Gastrocnemius medialis (tissue), 4 donors: Measurements from ENCODE around the gene GNAI1. TPM values are rescaled to one million over a fixed set of nuclear protein-coding genes. Genes with fewer than 3 reads are reported as not detected.

Experiments
- ATAC-seq, 2 donors: fragments of 150-250 bp; one replicate each; pipeline ENCODE4 v1.9.1; 2016
- DNase-seq, 2 donors: peaks; one replicate each; pipeline ENCODE4 v3.0.0-alpha.2; 2019
- H3K27ac ChIP-seq, 4 donors: fragments of 200-600 bp; sonication (generic); 1 replicate in 1 of 4; 2 replicates in 3 of 4; pipeline ENCODE4 v1.5.1; 2016 to 2018; ENCODE audit warnings: mild to moderate bottlenecking in 2 of 4, moderate library complexity in 1 of 4
- H3K27me3 ChIP-seq, 3 donors: fragments of 200-600 bp; sonication (generic) in 2 of 3; 1 replicate in 1 of 3; 2 replicates in 2 of 3; pipeline versions ENCODE4 v1.5.1 to v1.6.0; 2016 to 2019; ENCODE audit warnings: mild to moderate bottlenecking in 1 of 3, moderate library complexity in 1 of 3
- H3K36me3 ChIP-seq, 2 donors: fragments of 200-600 bp; sonication (generic) in 1 of 2; one replicate each; pipeline ENCODE4 v1.5.1; 2017 to 2018
- H3K4me1 ChIP-seq, 2 donors: fragments of 200-600 bp; sonication (generic) in 1 of 2; one replicate each; pipeline ENCODE4 v1.5.1; 2016 to 2017; ENCODE audit warnings: mild to moderate bottlenecking in 2 of 2
- H3K4me3 ChIP-seq, 4 donors: fragments of 200-600 bp; sonication (generic) in 3 of 4; 1 replicate in 1 of 4; 2 replicates in 3 of 4; pipeline ENCODE4 v1.5.1; 2016 to 2019; ENCODE audit warnings: mild to moderate bottlenecking in 2 of 4
- H3K9me3 ChIP-seq, 3 donors: fragments of 200-600 bp; sonication (generic) in 2 of 3; 1 replicate in 1 of 3; 2 replicates in 2 of 3; pipeline ENCODE4 v1.5.1; 2016 to 2019
- POLR2A ChIP-seq, 2 donors: fragments of 450-650 bp; IDR thresholded peaks; one replicate each; pipeline ENCODE4 v1.6.1; 2017; ENCODE audit warnings: antibody characterized with exemption in 2 of 2, mild to moderate bottlenecking in 2 of 2, moderate library complexity in 2 of 2
- in situ Hi-C, 4 donors: fragments of 200-750 bp; cut with MboI; loops; one replicate each; pipeline versions ENCODE4 v1.15.0 to v1.8.0; 2017; ENCODE audit warnings: low sequenced_read_pairs in 4 of 4
- intact Hi-C: fragments of 100-400 bp; cut with DNase I; formaldehyde crosslinking; loops from one replicate; pipeline ENCODE4 v1.15.1; 2023; ENCODE audit warnings: low total_unique reads
- total RNA-seq, 4 donors: library from RNA; depleted of rRNA; stranded (reverse); fragments of >200 nt; gene quantifications; one replicate each; pipeline versions ENCODE4 v1.1.0 to v1.2.3, GENCODE V29; 2016
- TF ChIP-seq, protein P1 (sequence below), 5 experiments: fragments of 450-650 bp in 3 of 5; fragments of 200-600 bp in 2 of 5; sonication (generic) in 2 of 5; IDR thresholded peaks in 4 of 5; conservative IDR thresholded peaks in 1 of 5; 1 replicate in 4 of 5; 2 replicates in 1 of 5; pipeline ENCODE4 v1.5.1; 2016 to 2019; ENCODE audit warnings: antibody characterized with exemption in 5 of 5, mild to moderate bottlenecking in 3 of 5, moderate library complexity in 3 of 5

GNAI1 gene
- total RNA-seq, 4 donors from 2014 or later = 6.5 to 13.0 (median 8.3) TPM

DNA sequence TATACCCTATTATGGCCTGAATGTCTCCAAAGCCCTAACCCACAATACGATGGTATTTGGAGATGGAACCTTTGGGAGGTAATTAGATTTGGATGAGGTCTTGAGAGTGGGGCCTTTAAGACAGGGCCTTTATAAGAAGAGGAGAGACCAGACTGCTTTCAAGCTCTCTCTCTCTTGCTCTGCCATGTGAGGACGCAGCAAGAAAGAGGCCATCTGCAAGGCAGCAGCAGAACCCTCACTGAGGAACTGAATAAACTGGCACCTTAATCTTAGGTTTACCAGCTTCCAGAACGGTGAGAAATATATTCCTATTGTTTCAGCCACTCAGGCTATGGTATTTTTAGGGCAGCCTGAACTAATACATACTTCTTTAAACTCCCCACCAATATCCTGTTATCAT is 2.0 kb upstream of the GNAI1 start:
- no peaks in the 10 kb centered on the region for H3K27me3 ChIP-seq
- peaks cover 10 to 19% of the 10 kb centered on the region in 2 donors for H3K4me1 ChIP-seq
- no peak overlapping the region for H3K27ac ChIP-seq
- intact Hi-C loops = loop anchor here (10.0 kb wide), 1 partner anchor 152 kb away; no protein-coding TSS in a partner anchor
- DNase-seq (no peak), ATAC-seq (no peak)
- no peaks in the 10 kb centered on the region for H3K9me3 ChIP-seq
- H3K36me3 ChIP-seq = no peaks in the 10 kb centered on the region
- no peak for TF ChIP-seq POLR2A (IDR thresholded peaks at IDR 0.05)
- TF ChIP-seq, protein P1, sequence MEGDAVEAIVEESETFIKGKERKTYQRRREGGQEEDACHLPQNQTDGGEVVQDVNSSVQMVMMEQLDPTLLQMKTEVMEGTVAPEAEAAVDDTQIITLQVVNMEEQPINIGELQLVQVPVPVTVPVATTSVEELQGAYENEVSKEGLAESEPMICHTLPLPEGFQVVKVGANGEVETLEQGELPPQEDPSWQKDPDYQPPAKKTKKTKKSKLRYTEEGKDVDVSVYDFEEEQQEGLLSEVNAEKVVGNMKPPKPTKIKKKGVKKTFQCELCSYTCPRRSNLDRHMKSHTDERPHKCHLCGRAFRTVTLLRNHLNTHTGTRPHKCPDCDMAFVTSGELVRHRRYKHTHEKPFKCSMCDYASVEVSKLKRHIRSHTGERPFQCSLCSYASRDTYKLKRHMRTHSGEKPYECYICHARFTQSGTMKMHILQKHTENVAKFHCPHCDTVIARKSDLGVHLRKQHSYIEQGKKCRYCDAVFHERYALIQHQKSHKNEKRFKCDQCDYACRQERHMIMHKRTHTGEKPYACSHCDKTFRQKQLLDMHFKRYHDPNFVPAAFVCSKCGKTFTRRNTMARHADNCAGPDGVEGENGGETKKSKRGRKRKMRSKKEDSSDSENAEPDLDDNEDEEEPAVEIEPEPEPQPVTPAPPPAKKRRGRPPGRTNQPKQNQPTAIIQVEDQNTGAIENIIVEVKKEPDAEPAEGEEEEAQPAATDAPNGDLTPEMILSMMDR (IDR thresholded peaks at IDR 0.05 in 4 of 5, conservative IDR thresholded peaks at IDR 0.05 in 1 of 5) = no peak
- H3K4me3 ChIP-seq = no peak overlapping the region
- in situ Hi-C loops = no loop called here

DNA sequence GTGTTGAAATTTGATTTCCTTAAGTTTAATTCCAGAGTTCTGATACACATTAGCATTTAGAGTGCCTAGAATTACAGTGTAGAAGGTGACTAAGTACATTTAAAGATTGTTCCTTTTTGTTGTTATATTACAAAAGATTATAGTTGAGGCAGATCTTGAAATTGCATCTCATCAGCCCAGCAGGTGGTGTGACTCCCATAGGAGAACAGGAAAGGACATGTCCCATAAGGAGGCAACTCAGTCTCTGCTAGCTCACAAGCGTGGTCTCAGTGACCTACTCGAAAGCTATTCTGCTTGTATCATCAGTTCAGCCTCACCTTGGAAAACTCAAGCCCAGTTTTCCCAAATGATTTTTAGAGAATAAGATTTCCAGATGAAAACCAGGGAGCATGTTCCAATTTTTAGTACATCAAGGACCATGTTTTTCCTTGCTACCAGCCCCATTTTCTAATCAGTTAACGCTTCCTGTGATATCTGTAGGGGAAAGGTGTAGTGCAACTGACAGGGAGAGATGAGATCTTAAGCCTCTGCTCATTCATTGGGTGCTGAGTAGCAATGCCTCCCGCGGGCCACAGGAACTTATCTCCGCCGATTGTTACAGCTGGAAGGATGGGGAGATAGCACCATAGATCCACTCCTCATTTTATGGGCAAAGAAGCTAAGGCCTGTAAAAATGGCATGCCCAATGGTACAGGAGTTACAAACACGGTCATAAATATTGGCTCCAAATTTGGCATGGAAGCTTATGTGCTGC is 1.1 kb upstream of the GNAI1 start:
- no peaks in the 10 kb centered on the region for H3K9me3 ChIP-seq
- no peak for ATAC-seq
- no peaks in the 10 kb centered on the region for H3K36me3 ChIP-seq
- in situ Hi-C loops (no loop called here), intact Hi-C loops (loop anchor here (10.0 kb wide), 1 partner anchor 151 kb away; no protein-coding TSS in a partner anchor)
- H3K4me3 ChIP-seq = peak overlapping the region; percentile 70 to 83 (median 81)
- H3K27me3 ChIP-seq = no peaks in the 10 kb centered on the region
- TF ChIP-seq, protein P1 (IDR thresholded peaks at IDR 0.05 in 4 of 5, conservative IDR thresholded peaks at IDR 0.05 in 1 of 5) = no peak
- TF ChIP-seq POLR2A (IDR thresholded peaks at IDR 0.05) = no peak
- peaks cover 10 to 19% of the 10 kb centered on the region in 2 donors for H3K4me1 ChIP-seq
- DNase-seq = no peak
- peak overlapping the region; percentile 78 to 84 (median 81) for H3K27ac ChIP-seq

DNA sequence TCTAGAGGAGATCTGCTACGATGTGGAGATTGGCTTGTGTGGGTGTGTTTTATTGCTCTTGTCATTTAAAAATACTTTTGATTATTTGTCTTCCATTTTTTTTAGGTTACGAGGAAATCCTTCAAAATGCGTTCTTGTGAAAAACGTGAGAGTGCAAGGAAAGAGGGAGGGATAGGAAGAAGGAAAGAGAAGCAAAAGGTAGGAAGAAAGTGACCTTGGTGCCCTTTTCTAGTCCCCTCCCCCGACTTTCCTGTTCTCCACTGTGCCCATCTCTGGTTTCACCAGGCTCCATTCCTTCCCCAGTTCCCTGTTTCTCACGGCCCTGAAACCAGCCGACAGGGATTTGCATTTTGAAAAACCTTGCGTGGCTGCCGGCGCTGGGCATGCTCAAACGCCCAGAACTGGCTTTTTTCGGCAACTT is 506 bp upstream of the GNAI1 start:
- ATAC-seq (peak; percentile 46 to 50), DNase-seq (peak in 1 of 2 donors; percentile 10)
- intact Hi-C loops = loop anchor here (10.0 kb wide), 1 partner anchor 151 kb away; no protein-coding TSS in a partner anchor
- H3K9me3 ChIP-seq = no peaks in the 10 kb centered on the region
- H3K27me3 ChIP-seq = no peaks in the 10 kb centered on the region
- H3K4me3 ChIP-seq = peak overlapping the region; percentile 70 to 83 (median 81)
- in situ Hi-C loops = no loop called here
- peaks cover 10 to 19% of the 10 kb centered on the region in 2 donors for H3K4me1 ChIP-seq
- peak overlapping the region; percentile 78 to 84 (median 81) for H3K27ac ChIP-seq
- no peaks in the 10 kb centered on the region for H3K36me3 ChIP-seq
- TF ChIP-seq, protein P1 (IDR thresholded peaks at IDR 0.05 in 4 of 5, conservative IDR thresholded peaks at IDR 0.05 in 1 of 5) = no peak
- no peak for TF ChIP-seq POLR2A (IDR thresholded peaks at IDR 0.05)

DNA sequence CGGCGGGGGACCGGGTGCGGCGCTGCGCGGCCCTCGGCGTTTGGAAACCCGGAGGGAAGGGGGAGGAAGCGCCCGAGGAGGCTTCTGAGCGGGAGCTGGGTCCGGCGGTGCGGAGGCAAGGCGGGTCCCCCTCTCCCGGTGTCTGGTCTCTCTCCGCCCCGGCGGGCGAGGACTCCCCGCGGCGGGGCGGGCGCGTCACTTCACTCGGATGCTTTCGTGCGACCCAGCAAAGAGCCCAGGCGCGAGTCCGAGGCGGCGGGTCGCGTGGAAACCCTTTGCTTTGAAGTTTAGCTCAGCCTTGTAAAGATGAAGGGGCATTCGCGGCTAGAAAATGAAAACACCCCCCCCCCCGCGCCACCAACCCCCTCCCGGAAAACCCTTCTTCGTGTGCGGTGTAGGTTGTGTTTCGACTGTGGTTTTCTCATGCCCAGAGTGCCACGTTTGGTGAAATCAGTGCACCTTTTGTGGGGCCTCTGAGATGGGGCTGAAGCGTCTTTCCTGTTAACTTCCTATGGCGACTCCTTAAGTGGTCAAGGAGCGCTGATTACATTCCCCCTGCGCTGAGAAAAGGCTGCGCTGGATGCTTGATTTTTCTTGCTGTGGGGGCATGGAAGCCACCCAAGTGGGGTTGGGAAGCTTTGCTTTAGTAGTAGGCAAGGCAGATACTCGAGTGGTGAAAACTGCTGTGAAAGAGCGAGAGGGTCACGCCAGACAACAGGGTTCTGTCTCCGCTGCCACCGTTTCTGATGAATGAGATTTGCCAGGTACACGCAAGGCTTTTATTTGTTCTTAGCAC is 876 bp downstream of the GNAI1 start:
- no peak for DNase-seq
- H3K27ac ChIP-seq = peak overlapping the region; percentile 78 to 84 (median 81)
- TF ChIP-seq POLR2A (IDR thresholded peaks at IDR 0.05) = no peak
- TF ChIP-seq, protein P1 (IDR thresholded peaks at IDR 0.05 in 4 of 5, conservative IDR thresholded peaks at IDR 0.05 in 1 of 5) = no peak
- no peaks in the 10 kb centered on the region for H3K36me3 ChIP-seq
- no peaks in the 10 kb centered on the region for H3K27me3 ChIP-seq
- H3K4me1 ChIP-seq = peaks cover 10 to 19% of the 10 kb centered on the region in 2 donors
- no peaks in the 10 kb centered on the region for H3K9me3 ChIP-seq
- in situ Hi-C loops = no loop called here
- peak overlapping the region; percentile 80 to 90 (median 82) for H3K4me3 ChIP-seq
- intact Hi-C loops = loop anchor here (10.0 kb wide), 1 partner anchor 149 kb away; no protein-coding TSS in a partner anchor
- peak; percentile 18 to 42 for ATAC-seq
